Body of pancreas (tissue), 4 donors: Measurements from ENCODE around the gene CNOT1. TPM values are rescaled to one million over a fixed set of nuclear protein-coding genes. Genes with fewer than 3 reads are reported as not detected.

Experiments
- ATAC-seq: fragments of 150-250 bp; one replicate; pipeline ENCODE4 v1.9.1; 2016
- DNase-seq, 4 donors: peaks; one replicate each; pipeline ENCODE4 v3.0.0-alpha.2; 2019
- H3K27ac ChIP-seq, 4 donors: fragments of 200-600 bp; sonication (generic); 1 replicate in 3 of 4; 2 replicates in 1 of 4; pipeline versions ENCODE4 v1.5.1 to v1.6.1; 2016 to 2019; ENCODE audit warnings: mild to moderate bottlenecking in 1 of 4, mixed read lengths in 1 of 4, moderate library complexity in 1 of 4
- H3K27me3 ChIP-seq, 2 donors: fragments of 200-600 bp; sonication (generic); one replicate each; pipeline ENCODE4 v1.6.0; 2016; ENCODE audit warnings: mild to moderate bottlenecking in 1 of 2
- H3K36me3 ChIP-seq, 2 donors: fragments of 200-600 bp; sonication (generic); replicated peaks in 1 of 2; 2 replicates each; pipeline ENCODE4 v1.5.1; 2016; ENCODE audit warnings: low read depth in 2 of 2; ENCODE audit not compliant: insufficient read depth in 1 of 2
- H3K4me1 ChIP-seq: fragments of 200-600 bp; sonication (generic); one replicate; pipeline ENCODE4 v1.6.0; 2016
- H3K4me3 ChIP-seq, 2 donors: fragments of 200-600 bp; sonication (generic); 1 replicate in 1 of 2; 2 replicates in 1 of 2; pipeline ENCODE4 v1.5.1; 2016 to 2019
- H3K9me3 ChIP-seq, 3 donors: fragments of 200-600 bp; sonication (generic); 1 replicate in 2 of 3; 2 replicates in 1 of 3; pipeline ENCODE4 v1.5.1; 2016
- POLR2A ChIP-seq, 3 donors: fragments of 450-650 bp; IDR thresholded peaks; one replicate each; pipeline ENCODE4 v1.6.1; 2016; ENCODE audit warnings: antibody characterized with exemption in 3 of 3, mild to moderate bottlenecking in 2 of 3
- WGBS, 2 donors: methylation state at CpG; one replicate each; pipeline ENCODE4 v1.1.5; 2017; 5-methylcytosine and 5-hydroxymethylcytosine counted together
- intact Hi-C: fragments of 100-400 bp; cut with DNase I; formaldehyde crosslinking; loops from one replicate; pipeline ENCODE4 v1.15.1; 2023
- total RNA-seq, 2 donors: library from RNA; depleted of rRNA; stranded (reverse); fragments of >200 nt; gene quantifications; one replicate each; pipeline ENCODE4 v1.1.0, GENCODE V29; 2016
- TF ChIP-seq, protein P1 (sequence below), 7 experiments: fragments of 450-650 bp in 4 of 7; fragments of 200-600 bp in 3 of 7; sonication (generic) in 3 of 7; IDR thresholded peaks; one replicate each; pipeline ENCODE4 v1.5.1; 2016 to 2019; ENCODE audit warnings: antibody characterized with exemption in 7 of 7

Gene CNOT1
- total RNA-seq, 2 donors from 2014 or later: 56.8 to 63.9 TPM

DNA sequence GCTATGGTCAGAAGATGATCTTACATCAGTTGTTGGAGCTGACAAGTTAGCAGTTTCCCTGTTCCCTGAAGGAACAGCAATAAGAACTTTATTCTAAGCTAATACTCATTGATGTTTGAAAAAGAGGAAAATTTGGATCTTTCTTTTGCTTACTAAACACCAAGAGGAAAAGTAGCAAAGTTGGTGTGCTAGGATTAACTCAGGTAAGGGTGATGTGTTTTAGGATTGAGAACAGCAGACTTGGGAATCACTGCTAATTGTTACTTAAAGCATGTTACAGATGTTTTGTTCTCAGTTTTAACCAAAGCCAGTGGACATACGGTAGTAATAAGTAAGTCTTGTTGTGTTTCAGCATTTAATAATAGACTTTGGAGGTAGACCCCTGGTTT lies 110.7 kb downstream of the CNOT1 start:
- peaks cover 13 to 37% of the 10 kb centered on the region in 2 donors for H3K36me3 ChIP-seq
- H3K27me3 ChIP-seq: no peaks in the 10 kb centered on the region
- peaks cover 20% of the 10 kb centered on the region for H3K4me1 ChIP-seq
- no peak for ATAC-seq
- 77 to 82% methylated on average over 1 of the region's 1 CpG for WGBS, 2 donors
- no peak overlapping the region for H3K27ac ChIP-seq
- TF ChIP-seq, protein P1, sequence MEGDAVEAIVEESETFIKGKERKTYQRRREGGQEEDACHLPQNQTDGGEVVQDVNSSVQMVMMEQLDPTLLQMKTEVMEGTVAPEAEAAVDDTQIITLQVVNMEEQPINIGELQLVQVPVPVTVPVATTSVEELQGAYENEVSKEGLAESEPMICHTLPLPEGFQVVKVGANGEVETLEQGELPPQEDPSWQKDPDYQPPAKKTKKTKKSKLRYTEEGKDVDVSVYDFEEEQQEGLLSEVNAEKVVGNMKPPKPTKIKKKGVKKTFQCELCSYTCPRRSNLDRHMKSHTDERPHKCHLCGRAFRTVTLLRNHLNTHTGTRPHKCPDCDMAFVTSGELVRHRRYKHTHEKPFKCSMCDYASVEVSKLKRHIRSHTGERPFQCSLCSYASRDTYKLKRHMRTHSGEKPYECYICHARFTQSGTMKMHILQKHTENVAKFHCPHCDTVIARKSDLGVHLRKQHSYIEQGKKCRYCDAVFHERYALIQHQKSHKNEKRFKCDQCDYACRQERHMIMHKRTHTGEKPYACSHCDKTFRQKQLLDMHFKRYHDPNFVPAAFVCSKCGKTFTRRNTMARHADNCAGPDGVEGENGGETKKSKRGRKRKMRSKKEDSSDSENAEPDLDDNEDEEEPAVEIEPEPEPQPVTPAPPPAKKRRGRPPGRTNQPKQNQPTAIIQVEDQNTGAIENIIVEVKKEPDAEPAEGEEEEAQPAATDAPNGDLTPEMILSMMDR (IDR thresholded peaks at IDR 0.05): no peak
- TF ChIP-seq POLR2A (IDR thresholded peaks at IDR 0.05): no peak
- H3K4me3 ChIP-seq: no peak overlapping the region
- intact Hi-C loops: no loop called here
- no peaks in the 10 kb centered on the region for H3K9me3 ChIP-seq
- DNase-seq: no peak

DNA sequence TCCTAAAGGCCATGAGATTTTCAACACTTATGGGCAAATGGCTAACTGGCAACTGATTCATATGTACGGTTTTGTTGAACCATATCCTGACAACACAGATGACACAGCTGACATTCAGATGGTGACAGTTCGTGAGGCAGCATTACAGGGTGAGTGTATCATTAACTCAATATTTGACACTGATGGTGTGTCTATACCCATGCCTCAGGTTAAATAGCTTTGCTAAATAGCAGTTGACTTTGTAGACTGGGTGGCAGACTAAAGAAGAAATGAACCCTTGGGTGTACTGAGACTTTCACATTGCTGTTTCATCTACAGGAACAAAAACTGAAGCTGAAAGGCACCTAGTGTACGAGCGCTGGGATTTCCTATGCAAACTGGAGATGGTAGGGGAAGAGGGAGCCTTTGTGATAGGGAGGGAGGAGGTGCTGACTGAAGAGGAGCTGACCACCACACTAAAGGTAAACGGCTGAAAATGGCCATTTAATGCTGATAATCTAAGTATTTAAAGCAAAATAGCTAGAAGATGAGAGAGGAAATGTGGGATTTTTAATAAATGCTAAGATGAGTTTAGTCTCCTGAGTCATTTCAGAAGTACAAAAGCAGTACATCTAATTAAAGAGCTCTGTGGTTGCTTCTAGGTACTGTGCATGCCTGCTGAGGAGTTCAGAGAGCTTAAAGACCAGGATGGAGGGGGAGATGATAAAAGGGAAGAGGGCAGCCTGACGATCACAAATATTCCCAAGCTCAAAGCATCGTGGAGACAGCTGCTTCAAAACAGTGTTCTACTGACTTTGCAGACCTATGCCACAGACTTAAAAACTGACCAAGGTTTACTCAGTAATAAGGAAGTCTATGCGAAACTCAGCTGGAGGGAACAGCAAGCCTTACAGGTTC lies 111.3 kb downstream of the CNOT1 start:
- Histone ChIP-seq H3K27me3 (no peaks in the 10 kb centered on the region), H3K36me3 (peaks cover 13 to 32% of the 10 kb centered on the region in 2 donors), H3K27ac (no peak overlapping the region), H3K4me1 (peaks cover 20% of the 10 kb centered on the region), H3K4me3 (no peak overlapping the region), H3K9me3 (no peaks in the 10 kb centered on the region)
- no peak for DNase-seq
- 61 to 65% methylated on average over 8 of the region's 8 CpGs for WGBS, 2 donors
- TF ChIP-seq, protein P1 (IDR thresholded peaks at IDR 0.05): no peak
- no peak for TF ChIP-seq POLR2A (IDR thresholded peaks at IDR 0.05)
- intact Hi-C loops: no loop called here
- no peak for ATAC-seq

DNA sequence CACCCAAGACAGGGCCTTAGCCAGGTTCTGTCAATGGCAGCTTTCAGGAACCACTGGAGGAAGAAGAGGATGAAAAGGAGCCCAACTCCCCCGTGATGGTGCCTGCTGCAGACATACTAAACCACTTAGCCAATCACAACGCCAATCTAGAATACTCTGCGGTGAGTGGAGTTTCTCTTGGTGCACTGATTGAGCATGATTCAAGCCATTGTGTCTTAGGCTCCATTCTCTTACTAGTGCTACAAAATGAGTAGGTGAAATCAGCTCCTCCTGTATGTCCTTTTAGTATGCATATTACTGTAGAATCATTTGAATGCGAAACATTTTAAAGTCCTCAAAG lies 112.9 kb downstream of the CNOT1 start:
- 77 to 82% methylated on average over 4 of the region's 4 CpGs for WGBS, 2 donors
- no peak overlapping the region for H3K4me3 ChIP-seq
- peaks cover 13 to 21% of the 10 kb centered on the region in 2 donors for H3K36me3 ChIP-seq
- intact Hi-C loops: no loop called here
- no peaks in the 10 kb centered on the region for H3K9me3 ChIP-seq
- H3K27ac ChIP-seq: peak overlapping the region in 3 of 4 donors; percentile 69 to 95 (median 92)
- peaks cover 28% of the 10 kb centered on the region for H3K4me1 ChIP-seq
- DNase-seq: no peak
- no peaks in the 10 kb centered on the region for H3K27me3 ChIP-seq
- no peak for ATAC-seq
- TF ChIP-seq POLR2A (IDR thresholded peaks at IDR 0.05): no peak

DNA sequence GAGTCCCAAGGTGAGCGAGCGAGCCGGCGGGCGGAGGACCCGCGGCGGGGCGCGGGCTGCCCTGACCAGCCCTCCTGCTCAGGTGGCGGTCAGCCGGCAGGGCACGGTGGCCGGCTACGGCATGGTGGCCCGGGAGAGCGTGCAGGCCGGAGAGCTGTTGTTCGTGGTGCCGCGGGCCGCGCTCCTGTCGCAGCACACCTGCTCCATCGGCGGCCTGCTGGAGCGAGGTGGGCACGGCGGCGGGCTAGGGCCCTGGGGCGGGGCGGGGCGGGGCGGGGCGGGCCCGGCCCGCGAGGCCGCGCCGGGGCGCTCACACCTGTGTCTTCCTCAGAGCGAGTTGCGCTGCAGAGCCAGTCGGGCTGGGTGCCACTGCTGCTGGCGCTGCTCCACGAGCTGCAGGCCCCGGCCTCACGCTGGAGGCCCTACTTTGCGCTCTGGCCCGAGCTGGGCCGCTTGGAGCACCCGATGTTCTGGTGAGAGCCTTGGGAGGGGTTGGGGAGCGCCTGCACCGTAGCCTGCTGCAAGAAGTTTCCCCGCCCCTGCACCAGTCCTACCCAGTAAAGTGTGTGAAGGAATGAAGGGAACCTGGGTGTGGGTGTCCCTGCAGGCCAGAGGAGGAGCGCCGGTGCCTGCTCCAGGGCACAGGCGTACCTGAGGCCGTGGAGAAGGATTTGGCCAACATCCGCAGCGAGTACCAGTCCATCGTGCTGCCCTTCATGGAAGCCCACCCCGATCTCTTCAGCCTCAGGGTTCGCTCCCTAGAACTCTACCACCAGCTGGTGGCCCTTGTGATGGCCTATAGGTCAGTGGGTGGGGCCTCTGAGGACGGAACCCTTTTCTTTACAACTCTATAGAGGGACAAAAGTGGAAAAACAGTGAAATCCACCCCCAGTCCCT lies 113.5 kb downstream of the CNOT1 start:
- WGBS, 2 donors: 11 to 39% methylated on average over 15 to 59 of the region's 66 CpGs
- peak; percentile 79 for ATAC-seq
- no peak for TF ChIP-seq POLR2A (IDR thresholded peaks at IDR 0.05)
- TF ChIP-seq, protein P1 (IDR thresholded peaks at IDR 0.05): no peak
- DNase-seq: peak; percentile 70 to 85 (median 74)
- peaks cover 13 to 21% of the 10 kb centered on the region in 2 donors for H3K36me3 ChIP-seq
- H3K9me3 ChIP-seq: no peaks in the 10 kb centered on the region
- no peaks in the 10 kb centered on the region for H3K27me3 ChIP-seq
- H3K4me3 ChIP-seq: peak overlapping the region; percentile 52 to 78
- peaks cover 33% of the 10 kb centered on the region for H3K4me1 ChIP-seq
- H3K27ac ChIP-seq: peak overlapping the region; percentile 69 to 95 (median 86)
- intact Hi-C loops: no loop called here
